Peyer's patch (tissue), 4 donors: Measurements from ENCODE around the gene AOC1. TPM values are rescaled to one million over a fixed set of nuclear protein-coding genes. Genes with fewer than 3 reads are reported as not detected.

ENCODE experiments used
- DNase-seq, 3 donors: peaks; one replicate each; pipeline ENCODE4 v3.0.0-alpha.2; 2017 to 2019
- H3K27ac ChIP-seq, 4 donors: fragments of 200-600 bp; sonication (generic); one replicate each; pipeline ENCODE4 v1.5.1; 2016 to 2019
- H3K27me3 ChIP-seq, 2 donors: fragments of 200-600 bp; sonication (generic); one replicate each; pipeline ENCODE4 v1.5.1; 2019
- H3K36me3 ChIP-seq, 3 donors: fragments of 200-600 bp; sonication (generic); one replicate each; pipeline ENCODE4 v1.5.1; 2016 to 2019
- H3K4me1 ChIP-seq, 4 donors: fragments of 200-600 bp; sonication (generic); one replicate each; pipeline ENCODE4 v1.5.1; 2016 to 2019
- H3K4me3 ChIP-seq, 4 donors: fragments of 200-600 bp; sonication (generic); 1 replicate in 3 of 4; 2 replicates in 1 of 4; pipeline ENCODE4 v1.5.1; 2016 to 2019; ENCODE audit warnings: mild to moderate bottlenecking in 1 of 4
- H3K9me3 ChIP-seq, 4 donors: fragments of 200-600 bp; sonication (generic); one replicate each; pipeline ENCODE4 v1.5.1; 2016 to 2019; ENCODE audit warnings: mild to moderate bottlenecking in 1 of 4
- CTCF ChIP-seq, 6 experiments: fragments of 450-650 bp in 4 of 6; fragments of 200-600 bp in 2 of 6; sonication (generic) in 1 of 6; IDR thresholded peaks; one replicate each; pipeline ENCODE4 v1.5.1; 2017 to 2019; ENCODE audit warnings: antibody characterized with exemption in 6 of 6, mild to moderate bottlenecking in 3 of 6, moderate library complexity in 1 of 6
- POLR2A ChIP-seq, 2 donors: fragments of 450-650 bp; IDR thresholded peaks; one replicate each; pipeline ENCODE4 v1.5.1; 2017; ENCODE audit warnings: antibody characterized with exemption in 2 of 2, mild to moderate bottlenecking in 2 of 2, moderate library complexity in 2 of 2
- total RNA-seq, 4 donors: library from RNA; depleted of rRNA; stranded (reverse); fragments of >200 nt; gene quantifications; one replicate each; pipeline ENCODE4 v1.1.0, GENCODE V29; 2016

Gene AOC1
- 1,000 to 10,000 TPM in 2 of 4 donors, 100 to 1,000 TPM in 1, 1 to 10 TPM in 1; 9.1 to 1,314 (median 833) TPM for total RNA-seq

- peak within 1 kb of the TSS in 3 of 4 donors; percentile 31 to 60 (median 47) for H3K4me3 ChIP-seq
- H3K9me3 ChIP-seq = no peaks in the 10 kb centered on the region
- peaks cover 0 to 3% (median 0%) of the 10 kb centered on the region in 4 donors for H3K4me1 ChIP-seq
- DNase-seq = peak in 2 of 3 donors; percentile 91 to 93
- peak within 1 kb of the TSS in 3 of 4 donors; percentile 62 to 81 (median 71) for H3K27ac ChIP-seq
- no peaks in the 10 kb centered on the region for H3K27me3 ChIP-seq
- peak; percentile 96 to 99 for TF ChIP-seq POLR2A (IDR thresholded peaks at IDR 0.05)
- no peak for TF ChIP-seq CTCF (IDR thresholded peaks at IDR 0.05)
- peaks cover 0 to 11% (median 0%) of the 10 kb centered on the region in 3 donors for H3K36me3 ChIP-seq
These were observed at the start of gene AOC1 for GRCh38 chr7:150852371-150852905. AOC1 (plus strand) TSS chr7:150852517; CDS start chr7:150856471, 3,954 bp downstream.

- no peaks in the 10 kb centered on the region for H3K27me3 ChIP-seq
These were observed 49.0 kb upstream of the AOC1 start for GRCh38 chr7:150803161-150803860.

GRCh38 chr7:150804802-150805201 is 47.5 kb upstream of the AOC1 start:
- H3K4me3 ChIP-seq = no peak overlapping the region
- H3K27me3 ChIP-seq = no peaks in the 10 kb centered on the region
- H3K9me3 ChIP-seq = peaks cover 0 to 9% (median 3%) of the 10 kb centered on the region in 4 donors
- H3K4me1 ChIP-seq = peaks cover 0 to 14% (median 5%) of the 10 kb centered on the region in 4 donors
- DNase-seq = no peak
- no peak overlapping the region for H3K27ac ChIP-seq
- H3K36me3 ChIP-seq = peaks cover 0 to 30% (median 0%) of the 10 kb centered on the region in 3 donors
- no peak for TF ChIP-seq CTCF (IDR thresholded peaks at IDR 0.05)
- TF ChIP-seq POLR2A (IDR thresholded peaks at IDR 0.05) = no peak

More at GRCh38 chr7:150803161-150803860, 49.0 kb upstream of the AOC1 start:
- H3K4me3 ChIP-seq = peak overlapping the region in 1 of 4 donors; percentile 81
- H3K9me3 ChIP-seq = peaks cover 0 to 9% (median 3%) of the 10 kb centered on the region in 4 donors
- TF ChIP-seq POLR2A (IDR thresholded peaks at IDR 0.05) (no peak), CTCF (IDR thresholded peaks at IDR 0.05) (no peak)
- peaks cover 0 to 16% (median 5%) of the 10 kb centered on the region in 4 donors for H3K4me1 ChIP-seq
- no peak for DNase-seq
- peak overlapping the region in 3 of 4 donors; percentile 31 to 90 (median 61) for H3K27ac ChIP-seq
- peaks cover 0 to 30% (median 0%) of the 10 kb centered on the region in 3 donors for H3K36me3 ChIP-seq

GRCh38 chr7:150805864-150806263 is 46.5 kb upstream of the AOC1 start:
- peaks cover 0 to 14% (median 1%) of the 10 kb centered on the region in 4 donors for H3K4me1 ChIP-seq
- no peak overlapping the region for H3K27ac ChIP-seq
- peaks cover 0 to 9% (median 3%) of the 10 kb centered on the region in 4 donors for H3K9me3 ChIP-seq
- H3K27me3 ChIP-seq = no peaks in the 10 kb centered on the region
- peaks cover 0 to 30% (median 0%) of the 10 kb centered on the region in 3 donors for H3K36me3 ChIP-seq
- H3K4me3 ChIP-seq = no peak overlapping the region
- no peak for DNase-seq
- no peak for TF ChIP-seq CTCF (IDR thresholded peaks at IDR 0.05)
- no peak for TF ChIP-seq POLR2A (IDR thresholded peaks at IDR 0.05)

- Histone ChIP-seq H3K36me3 (peaks cover 0 to 30% (median 0%) of the 10 kb centered on the region in 3 donors), H3K4me3 (no peak overlapping the region), H3K27ac (no peak overlapping the region), H3K9me3 (peaks cover 0 to 9% (median 3%) of the 10 kb centered on the region in 4 donors), H3K4me1 (peaks cover 0 to 14% (median 0%) of the 10 kb centered on the region in 4 donors), H3K27me3 (no peaks in the 10 kb centered on the region)
- DNase-seq = no peak
- TF ChIP-seq CTCF (IDR thresholded peaks at IDR 0.05) = no peak
These were observed 45.9 kb upstream of the AOC1 start for GRCh38 chr7:150806454-150806853.
